Sigmoid colon (tissue), 7 donors: ENCODE measurements around the gene LIMS1. TPM values are rescaled to one million over a fixed set of nuclear protein-coding genes. Genes with fewer than 3 reads are reported as not detected.

Experiments
- DNase-seq: peaks from one replicate; pipeline ENCODE4 v3.0.0-alpha.2; 2019
- H3K27ac ChIP-seq, 4 donors: fragments of 200-600 bp; sonication (generic); one replicate each; pipeline ENCODE4 v1.5.1; 2016 to 2019; ENCODE audit warnings: mild to moderate bottlenecking in 1 of 4
- H3K27me3 ChIP-seq, 3 donors: fragments of 200-600 bp; sonication (generic); one replicate each; pipeline ENCODE4 v1.5.1; 2019; ENCODE audit warnings: mild to moderate bottlenecking in 1 of 3
- H3K36me3 ChIP-seq, 4 donors: fragments of 200-600 bp; sonication (generic); one replicate each; pipeline ENCODE4 v1.5.1; 2016 to 2019
- H3K4me1 ChIP-seq, 4 donors: fragments of 200-600 bp; sonication (generic); one replicate each; pipeline ENCODE4 v1.5.1; 2017 to 2019
- H3K4me3 ChIP-seq, 4 donors: fragments of 200-600 bp; sonication (generic); one replicate each; pipeline ENCODE4 v1.5.1; 2017 to 2019; ENCODE audit warnings: mild to moderate bottlenecking in 2 of 4, moderate library complexity in 1 of 4
- H3K9me3 ChIP-seq, 4 donors: fragments of 200-600 bp in 3 of 4; sonication (generic) in 3 of 4; one replicate each; pipeline versions ENCODE4 v1.5.1 to v1.6.1; 2013 to 2019
- EP300 ChIP-seq, 4 donors: sonication (generic); formaldehyde crosslinking; IDR thresholded peaks; one replicate each; pipeline ENCODE4 v1.6.1; 2017; ENCODE audit warnings: antibody characterized with exemption in 4 of 4
- POLR2A ChIP-seq, 2 donors: fragments of 450-650 bp; IDR thresholded peaks; one replicate each; pipeline ENCODE4 v1.6.1; 2016; ENCODE audit warnings: antibody characterized with exemption in 2 of 2, mild to moderate bottlenecking in 2 of 2, moderate library complexity in 2 of 2
- POLR2AphosphoS5 ChIP-seq, 4 donors: sonication (generic); formaldehyde crosslinking; IDR thresholded peaks; one replicate each; pipeline ENCODE4 v1.6.1; 2017; ENCODE audit warnings: antibody characterized with exemption in 4 of 4
- WGBS, 2 donors: extraction: QIAGEN DNeasy Blood & Tissue Kit; methylation state at CpG; one replicate each; pipeline ENCODE4 v1.1.7; 2013; 5-methylcytosine and 5-hydroxymethylcytosine counted together
- intact Hi-C: fragments of 100-400 bp; cut with DNase I; formaldehyde crosslinking; loops from one replicate; pipeline ENCODE4 v1.15.1; 2023
- polyA plus RNA-seq, 3 donors: library from polyadenylated mRNA; stranded (reverse); fragments of 200-250 nt; gene quantifications; one replicate each; pipeline ENCODE4 v1.2.3, GENCODE V29; 2013
- total RNA-seq, 4 donors: library from RNA; depleted of rRNA; stranded (reverse); fragments of >200 nt; gene quantifications; one replicate each; pipeline ENCODE4 v1.1.0, GENCODE V29; 2016
- TF ChIP-seq, protein P1 (sequence below), 4 experiments: fragments of 450-650 bp in 3 of 4; fragments of 200-600 bp in 1 of 4; IDR thresholded peaks; one replicate each; pipeline ENCODE4 v1.5.1; 2016 to 2019; ENCODE audit warnings: antibody characterized with exemption in 4 of 4, mild to moderate bottlenecking in 3 of 4, moderate library complexity in 2 of 4
- donor health status: healthy with polysubstance abuse.
- donor health status: Bipolar disorder and iron deficiency.
- donor health status: healthy.

LIMS1 gene
- total and polyA plus RNA-seq, 7 donors, result 16.2 to 185 (median 65.3) TPM

DNA sequence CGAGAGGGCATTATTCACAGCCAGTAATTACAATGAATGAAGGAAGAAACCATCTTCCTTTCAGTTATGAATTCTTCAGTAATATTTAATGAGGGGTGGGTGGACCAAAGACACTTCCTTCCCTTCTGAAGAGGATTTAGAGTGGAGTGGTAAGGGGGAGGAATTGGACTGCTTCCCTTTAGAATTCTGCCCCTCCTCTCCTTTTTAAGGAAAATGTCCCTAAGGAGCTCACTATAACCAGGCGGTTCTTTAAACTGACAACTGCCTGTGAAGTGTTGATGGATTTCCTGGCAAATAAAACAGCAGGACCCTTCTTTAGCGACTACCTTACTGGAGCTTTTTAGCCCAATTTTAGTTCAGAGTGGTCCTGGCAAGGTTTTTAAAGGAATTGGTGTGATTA lies 86.4 kb downstream of the LIMS1 start:
- TF ChIP-seq, protein P1, sequence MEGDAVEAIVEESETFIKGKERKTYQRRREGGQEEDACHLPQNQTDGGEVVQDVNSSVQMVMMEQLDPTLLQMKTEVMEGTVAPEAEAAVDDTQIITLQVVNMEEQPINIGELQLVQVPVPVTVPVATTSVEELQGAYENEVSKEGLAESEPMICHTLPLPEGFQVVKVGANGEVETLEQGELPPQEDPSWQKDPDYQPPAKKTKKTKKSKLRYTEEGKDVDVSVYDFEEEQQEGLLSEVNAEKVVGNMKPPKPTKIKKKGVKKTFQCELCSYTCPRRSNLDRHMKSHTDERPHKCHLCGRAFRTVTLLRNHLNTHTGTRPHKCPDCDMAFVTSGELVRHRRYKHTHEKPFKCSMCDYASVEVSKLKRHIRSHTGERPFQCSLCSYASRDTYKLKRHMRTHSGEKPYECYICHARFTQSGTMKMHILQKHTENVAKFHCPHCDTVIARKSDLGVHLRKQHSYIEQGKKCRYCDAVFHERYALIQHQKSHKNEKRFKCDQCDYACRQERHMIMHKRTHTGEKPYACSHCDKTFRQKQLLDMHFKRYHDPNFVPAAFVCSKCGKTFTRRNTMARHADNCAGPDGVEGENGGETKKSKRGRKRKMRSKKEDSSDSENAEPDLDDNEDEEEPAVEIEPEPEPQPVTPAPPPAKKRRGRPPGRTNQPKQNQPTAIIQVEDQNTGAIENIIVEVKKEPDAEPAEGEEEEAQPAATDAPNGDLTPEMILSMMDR (IDR thresholded peaks at IDR 0.05), result no peak
- no peak for TF ChIP-seq POLR2A (IDR thresholded peaks at IDR 0.05)
- no peak for TF ChIP-seq POLR2AphosphoS5 (IDR thresholded peaks at IDR 0.05)
- no peak for TF ChIP-seq EP300 (IDR thresholded peaks at IDR 0.05)
- Histone ChIP-seq H3K4me1 (peaks cover 0 to 83% (median 67%) of the 10 kb centered on the region in 4 donors), H3K27ac (peak overlapping the region; percentile 17 to 44 (median 39)), H3K27me3 (no peaks in the 10 kb centered on the region), H3K36me3 (no peaks in the 10 kb centered on the region), H3K9me3 (no peaks in the 10 kb centered on the region), H3K4me3 (no peak overlapping the region)
- 52 to 81% methylated on average over 3 of the region's 3 CpGs for WGBS, 2 donors
- DNase-seq, result no peak
- intact Hi-C loops, result no loop called here

DNA sequence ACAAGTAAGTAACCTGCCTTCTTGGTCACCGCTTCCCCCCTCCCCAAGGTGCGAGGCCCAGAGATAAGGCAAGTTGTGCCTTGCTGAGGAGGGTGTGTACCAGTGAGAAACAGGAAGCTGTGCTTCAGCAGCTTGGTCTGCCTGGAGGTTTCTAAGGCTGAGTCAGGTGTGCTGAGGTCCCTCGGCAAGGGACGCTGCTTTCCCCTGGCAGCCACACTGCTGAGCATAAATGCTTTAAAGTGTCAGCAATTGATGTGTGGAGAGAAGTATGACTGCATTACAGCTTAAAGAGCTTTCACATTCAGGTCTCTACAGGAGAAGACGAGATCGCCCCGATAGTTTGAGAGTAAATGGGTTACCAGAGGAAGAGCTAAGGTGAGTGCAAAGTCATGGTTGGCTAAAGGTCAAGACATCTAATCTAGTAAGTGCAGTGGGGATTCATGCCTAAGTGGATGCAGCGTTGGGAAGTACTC lies 86.9 kb downstream of the LIMS1 start:
- no peak overlapping the region for H3K4me3 ChIP-seq
- no peaks in the 10 kb centered on the region for H3K27me3 ChIP-seq
- WGBS, 2 donors, result 25 to 48% methylated on average over 8 of the region's 8 CpGs
- no peak for TF ChIP-seq EP300 (IDR thresholded peaks at IDR 0.05)
- TF ChIP-seq POLR2A (IDR thresholded peaks at IDR 0.05), result no peak
- TF ChIP-seq POLR2AphosphoS5 (IDR thresholded peaks at IDR 0.05), result no peak
- TF ChIP-seq, protein P1 (IDR thresholded peaks at IDR 0.05), result no peak
- intact Hi-C loops, result no loop called here
- H3K27ac ChIP-seq, result peak overlapping the region; percentile 17 to 44 (median 39)
- H3K36me3 ChIP-seq, result no peaks in the 10 kb centered on the region
- H3K4me1 ChIP-seq, result peaks cover 0 to 82% (median 65%) of the 10 kb centered on the region in 4 donors
- no peak for DNase-seq
- no peaks in the 10 kb centered on the region for H3K9me3 ChIP-seq

DNA sequence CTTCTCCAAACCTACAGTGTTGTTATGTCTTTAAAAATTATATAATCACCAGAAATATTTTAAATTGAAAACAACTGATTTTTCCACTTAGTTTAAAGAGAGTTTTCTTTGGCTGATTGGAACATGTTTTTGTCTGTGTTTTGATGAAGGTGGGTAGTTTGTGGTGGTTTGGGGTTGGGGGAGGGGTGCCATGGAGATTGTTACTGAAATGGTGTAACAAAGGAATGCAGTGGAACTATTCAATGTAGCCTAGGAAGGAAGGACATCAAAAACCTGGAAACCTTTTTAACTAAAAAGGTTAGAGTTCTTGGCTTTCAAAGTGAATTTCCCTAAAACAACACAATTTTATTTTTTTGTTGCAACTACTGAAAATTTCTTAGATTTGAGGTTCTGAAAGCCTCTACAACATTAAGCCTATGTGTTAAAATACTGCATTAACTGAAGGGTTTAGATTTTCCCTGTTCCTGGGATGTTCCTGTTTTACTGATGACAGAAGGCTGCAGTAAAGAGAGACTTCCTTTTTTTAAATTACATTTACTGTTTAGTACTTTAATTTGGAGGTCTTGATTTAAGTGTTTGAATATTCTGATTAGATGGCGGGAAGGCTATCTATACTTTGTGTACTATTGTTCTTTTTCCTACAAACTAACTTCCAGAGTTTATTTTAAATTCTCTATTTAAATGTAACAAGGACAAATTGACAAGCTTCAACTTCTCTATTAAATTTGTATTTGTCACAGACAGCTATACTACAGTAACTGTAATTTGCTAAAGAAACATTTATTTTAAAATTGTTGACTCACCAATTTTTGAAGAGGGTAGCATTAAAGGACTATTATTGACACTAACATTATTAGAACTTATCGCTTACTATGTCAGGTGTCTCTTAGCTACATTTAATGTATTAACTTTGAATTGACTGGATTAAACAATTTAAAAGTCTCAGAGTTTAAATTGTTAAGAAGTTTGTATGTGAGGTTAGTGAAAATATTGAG lies 87.7 kb downstream of the LIMS1 start:
- TF ChIP-seq POLR2AphosphoS5 (IDR thresholded peaks at IDR 0.05) (no peak), POLR2A (IDR thresholded peaks at IDR 0.05) (no peak), EP300 (IDR thresholded peaks at IDR 0.05) (no peak)
- TF ChIP-seq, protein P1 (IDR thresholded peaks at IDR 0.05), result no peak
- peak overlapping the region in 2 of 4 donors; percentile 22 to 37 for H3K27ac ChIP-seq
- H3K27me3 ChIP-seq, result no peaks in the 10 kb centered on the region
- H3K4me3 ChIP-seq, result no peak overlapping the region
- H3K36me3 ChIP-seq, result no peaks in the 10 kb centered on the region
- intact Hi-C loops, result no loop called here
- H3K9me3 ChIP-seq, result no peaks in the 10 kb centered on the region
- H3K4me1 ChIP-seq, result peaks cover 0 to 76% (median 57%) of the 10 kb centered on the region in 4 donors
- DNase-seq, result no peak
- WGBS, 2 donors, result 85 to 93% methylated on average over 2 of the region's 2 CpGs

DNA sequence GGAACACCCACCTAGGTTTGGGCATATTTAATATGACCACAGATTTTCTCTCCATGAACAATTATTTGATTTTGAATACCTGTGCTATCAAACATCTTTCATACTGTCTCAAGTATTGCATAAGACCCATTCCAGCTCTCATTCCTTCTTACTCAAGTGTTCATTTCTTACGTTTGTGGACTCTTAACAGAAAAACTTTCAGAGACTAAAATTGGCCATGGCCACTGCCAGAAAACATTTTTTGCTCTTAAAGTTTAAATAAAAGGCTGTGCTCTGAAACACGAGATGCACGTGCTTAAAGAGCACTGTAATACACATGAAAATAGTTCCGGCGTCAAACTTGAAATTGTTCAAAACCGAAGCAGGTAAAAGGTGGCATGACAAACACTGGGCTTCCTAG lies 89.3 kb downstream of the LIMS1 start:
- Histone ChIP-seq H3K27ac (peak overlapping the region in 2 of 4 donors; percentile 8 to 40), H3K36me3 (no peaks in the 10 kb centered on the region), H3K4me1 (peaks cover 0 to 62% (median 41%) of the 10 kb centered on the region in 4 donors), H3K27me3 (no peaks in the 10 kb centered on the region), H3K9me3 (no peaks in the 10 kb centered on the region), H3K4me3 (no peak overlapping the region)
- intact Hi-C loops, result no loop called here
- TF ChIP-seq, protein P1 (IDR thresholded peaks at IDR 0.05), result no peak
- no peak for TF ChIP-seq EP300 (IDR thresholded peaks at IDR 0.05)
- WGBS, 2 donors, result 56 to 58% methylated on average over 6 of the region's 6 CpGs
- no peak for DNase-seq
